ENCODE measurements around the gene PBOV1.

Gene PBOV1

GRCh38 chr6:138218449-138218848 lies at the start of gene PBOV1:
TSS of gene PBOV1 (minus strand) at chr6:138218491. CDS start at chr6:138218395, 96 bp downstream.
- TF ChIP-seq CTCF (IDR thresholded peaks at IDR 0.05; ENCODE audit: extremely low read depth, missing control alignments): no peak
- no peak for DNase-seq (ENCODE audit: low spot score)

- DNase-seq (ENCODE audit: low spot score): no peak
- no peak for TF ChIP-seq CTCF (IDR thresholded peaks at IDR 0.05; ENCODE audit: extremely low read depth, missing control alignments)
Measured at GRCh38 chr6:138266095-138266494, 47.8 kb upstream of the PBOV1 start.

DNA sequence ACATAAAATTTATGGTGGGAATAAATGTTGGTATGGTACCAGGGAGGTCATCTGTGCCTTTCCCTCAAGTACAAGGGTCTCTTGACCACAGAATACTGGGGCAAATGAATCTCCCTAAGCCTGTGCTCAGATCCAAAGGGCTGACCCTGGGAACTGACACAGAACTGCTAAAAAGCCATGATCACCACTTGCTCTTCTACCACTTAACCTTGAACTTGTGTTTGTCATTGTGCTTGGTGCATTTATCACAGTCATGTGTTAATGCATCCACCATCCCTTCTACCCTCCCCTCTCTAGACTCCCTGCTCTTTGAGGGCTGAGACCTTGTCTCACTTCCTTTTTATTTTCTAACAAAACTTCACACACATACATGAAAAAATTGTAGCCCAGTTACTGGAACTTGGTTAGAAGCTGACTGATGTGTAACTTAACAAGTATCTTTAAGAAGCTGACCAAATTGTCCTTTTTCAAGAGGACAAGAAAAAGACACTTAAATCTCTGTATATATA lies 46.1 kb upstream of the PBOV1 start:
- TF ChIP-seq CTCF (IDR thresholded peaks at IDR 0.05; ENCODE audit: extremely low read depth, missing control alignments): no peak
- DNase-seq (ENCODE audit: low spot score): no peak

GRCh38 chr6:138263963-138264362 lies 45.7 kb upstream of the PBOV1 start:
- TF ChIP-seq CTCF (IDR thresholded peaks at IDR 0.05; ENCODE audit: extremely low read depth, missing control alignments): no peak
- DNase-seq (ENCODE audit: low spot score): no peak

DNA sequence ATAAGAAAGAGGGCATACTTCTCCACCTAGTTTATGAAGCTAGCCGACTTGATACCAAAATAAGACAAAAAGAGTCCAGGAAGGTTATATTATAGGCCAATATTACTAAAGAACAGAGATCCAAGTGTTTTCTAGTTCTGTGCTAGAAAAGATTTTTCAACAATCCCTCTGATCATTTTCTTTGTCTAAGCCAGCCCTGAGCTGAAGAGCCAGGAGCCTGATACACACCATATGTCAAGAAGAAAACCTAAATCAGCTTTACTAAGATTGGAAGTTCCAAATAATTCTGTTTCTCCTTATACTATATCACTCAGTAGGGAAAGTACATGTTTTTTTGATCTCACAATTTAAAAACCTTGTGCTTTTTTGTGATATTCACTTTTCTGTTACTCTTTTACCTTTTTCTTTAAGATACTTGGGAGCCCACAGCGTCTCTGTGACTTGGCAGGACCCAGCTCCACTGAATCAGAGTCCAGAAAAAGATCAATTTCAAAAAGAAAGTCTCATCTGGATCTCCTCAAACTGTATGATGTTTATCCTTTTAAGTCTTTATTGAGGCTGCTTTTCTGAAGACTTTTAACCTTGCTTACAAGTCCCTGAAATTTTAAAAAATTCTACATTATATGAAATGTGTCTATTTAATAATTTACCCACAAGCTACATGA lies 43.0 kb upstream of the PBOV1 start:
- no peak for DNase-seq (ENCODE audit: low spot score)
- TF ChIP-seq CTCF (IDR thresholded peaks at IDR 0.05; ENCODE audit: extremely low read depth, missing control alignments): no peak

- no peak for TF ChIP-seq CTCF (IDR thresholded peaks at IDR 0.05; ENCODE audit: extremely low read depth, missing control alignments)
- DNase-seq (ENCODE audit: low spot score): no peak
Measured at GRCh38 chr6:138258991-138259390, 40.7 kb upstream of the PBOV1 start.

- DNase-seq (ENCODE audit: low spot score): no peak
- no peak for TF ChIP-seq CTCF (IDR thresholded peaks at IDR 0.05; ENCODE audit: extremely low read depth, missing control alignments)
Measured at GRCh38 chr6:138258197-138258596, 39.9 kb upstream of the PBOV1 start.
